Activated T-cell treated with anti-CD3 and anti-CD28 coated beads, Interleukin-2, amount 50 U/mL, for 72 hours (primary cell): Measurements from ENCODE around the gene PSME3. TPM values are rescaled to one million over a fixed set of nuclear protein-coding genes. Genes with fewer than 3 reads are reported as not detected.

ENCODE experiments used
- ATAC-seq, 2 donors: fragments of 150-1000 bp; cut with Tn5 transposase; replicated peaks in 1 of 2; 2 replicates each; pipeline ENCODE4 v1.10.0; 2021; ENCODE audit warnings: moderate library complexity in 2 of 2, mild to moderate bottlenecking in 1 of 2
- DNase-seq, 2 donors: peaks; one replicate each; pipeline ENCODE4 v3.0.0; 2021 to 2022; ENCODE audit warnings: mixed read lengths in 1 of 2
- H3K27ac Mint-ChIP-seq: one replicate; pipeline ENCODE4 v1.8.0; 2022; ENCODE audit warnings: mild to moderate bottlenecking, moderate library complexity, mixed read lengths
- H3K27me3 Mint-ChIP-seq: one replicate; pipeline ENCODE4 v1.8.0; 2022; ENCODE audit warnings: low read depth, mixed read lengths
- H3K36me3 Mint-ChIP-seq, 2 donors: one replicate each; pipeline ENCODE4 v1.8.0; 2022; ENCODE audit warnings: mixed read lengths in 2 of 2, mild to moderate bottlenecking in 1 of 2; ENCODE audit not compliant: insufficient read depth in 2 of 2
- H3K4me1 Mint-ChIP-seq: one replicate; pipeline ENCODE4 v1.8.0; 2022; ENCODE audit warnings: low read depth, mixed read lengths
- H3K4me3 Mint-ChIP-seq, 2 donors: one replicate each; pipeline ENCODE4 v1.8.0; 2022; ENCODE audit warnings: mild to moderate bottlenecking in 2 of 2, mixed read lengths in 2 of 2, moderate library complexity in 2 of 2
- H3K9me3 Mint-ChIP-seq, 2 donors: one replicate each; pipeline ENCODE4 v1.8.0; 2022; ENCODE audit warnings: mixed read lengths in 2 of 2
- total RNA-seq, 2 donors: library from RNA; stranded (reverse); gene quantifications; one replicate each; pipeline ENCODE4 v1.2.3, GENCODE V29; 2022

The PSME3 gene
- total RNA-seq = 10 to 100 TPM; 87.4 to 91.2 TPM

DNA sequence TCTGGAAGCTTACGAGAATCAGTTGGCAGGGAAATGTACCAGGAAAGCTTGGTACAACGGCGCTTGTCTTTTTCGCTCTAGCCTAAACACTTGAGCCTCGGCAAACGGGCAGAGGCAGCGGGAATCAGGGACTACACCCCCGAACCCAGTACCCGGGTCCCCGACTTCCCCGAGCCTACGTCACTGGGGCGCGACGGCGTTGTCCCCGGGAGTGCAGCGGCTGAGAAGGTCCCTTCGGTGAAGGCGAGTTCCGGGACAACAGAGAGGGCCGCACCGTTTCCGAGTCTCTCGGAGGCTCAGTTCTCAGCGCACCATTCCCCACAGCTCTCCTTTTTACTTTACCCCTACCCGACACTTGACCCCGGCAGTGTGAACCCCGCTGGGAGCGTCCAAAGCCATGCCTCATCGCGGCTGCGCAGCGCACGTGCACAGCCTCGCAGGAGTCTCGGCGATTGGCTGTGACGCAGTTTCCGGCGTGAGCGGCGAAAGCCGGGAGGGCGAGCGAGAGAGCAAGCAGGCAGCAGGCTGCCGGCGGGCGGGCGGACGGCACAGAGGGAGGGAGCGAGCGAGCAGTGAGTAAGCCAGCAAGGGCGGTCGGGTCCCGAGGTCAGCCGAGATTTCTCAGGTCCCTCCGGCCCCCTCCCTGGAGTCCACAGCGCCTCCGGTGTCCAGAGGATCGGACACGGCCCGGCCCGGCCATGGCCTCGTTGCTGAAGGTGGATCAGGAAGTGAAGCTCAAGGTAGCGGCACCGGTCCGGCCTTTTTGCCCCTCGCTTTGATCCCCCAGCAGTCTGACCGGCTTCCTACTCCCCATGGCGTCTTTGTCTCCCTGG, at the start of gene PSME3:
Gene PSME3, plus strand, starts transcription at position 464 of the 833 bp plus-strand sequence. Its CDS starts 235 bp downstream, at position 699.
- Mint-ChIP-seq H3K9me3 (no peaks in the 10 kb centered on the region), H3K36me3 (peaks cover 3 to 13% of the 10 kb centered on the region in 2 donors), H3K27me3 (peaks cover 1% of the 10 kb centered on the region), H3K4me1 (peaks cover 39% of the 10 kb centered on the region), H3K27ac (peak within 1 kb of the TSS; percentile 93), H3K4me3 (peak within 1 kb of the TSS; percentile 90 to 92)
- ATAC-seq = peak; percentile 94 to 95
- peak; percentile 91 to 94 for DNase-seq

GRCh38 chr17:42783791-42784138, 49.4 kb upstream of the PSME3 start:
- no peak overlapping the region for H3K27ac Mint-ChIP-seq
- H3K9me3 Mint-ChIP-seq = no peaks in the 10 kb centered on the region
- ATAC-seq (no peak), DNase-seq (no peak)
- H3K36me3 Mint-ChIP-seq = peaks cover 0 to 2% of the 10 kb centered on the region in 2 donors
- peaks cover 70% of the 10 kb centered on the region for H3K27me3 Mint-ChIP-seq
- peaks cover 38% of the 10 kb centered on the region for H3K4me1 Mint-ChIP-seq
- no peak overlapping the region for H3K4me3 Mint-ChIP-seq

DNA sequence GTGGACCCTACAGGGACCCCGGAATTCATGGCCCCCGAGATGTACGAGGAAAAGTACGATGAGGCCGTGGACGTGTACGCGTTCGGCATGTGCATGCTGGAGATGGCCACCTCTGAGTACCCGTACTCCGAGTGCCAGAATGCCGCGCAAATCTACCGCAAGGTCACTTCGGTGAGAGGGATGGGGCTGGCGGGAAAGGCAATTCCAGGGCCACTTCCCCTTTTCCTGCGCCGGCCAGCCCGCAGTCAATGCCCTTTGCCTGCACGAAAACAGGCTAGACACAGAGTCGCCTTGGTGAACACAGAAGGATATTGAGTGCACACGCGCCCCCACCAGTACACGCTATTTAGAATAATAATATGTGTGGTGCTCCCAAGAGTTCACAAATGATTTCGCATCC, 48.8 kb upstream of the PSME3 start:
- peak in 1 of 2 donors; percentile 10 for ATAC-seq
- no peak overlapping the region for H3K27ac Mint-ChIP-seq
- H3K27me3 Mint-ChIP-seq = peaks cover 75% of the 10 kb centered on the region
- peaks cover 0 to 2% of the 10 kb centered on the region in 2 donors for H3K36me3 Mint-ChIP-seq
- no peak for DNase-seq
- peak overlapping the region in 1 of 2 donors; percentile 19 for H3K4me3 Mint-ChIP-seq
- peaks cover 36% of the 10 kb centered on the region for H3K4me1 Mint-ChIP-seq
- no peaks in the 10 kb centered on the region for H3K9me3 Mint-ChIP-seq

GRCh38 chr17:42784811-42785592, 48.2 kb upstream of the PSME3 start:
- Mint-ChIP-seq H3K4me1 (peaks cover 31% of the 10 kb centered on the region), H3K4me3 (peak overlapping the region in 1 of 2 donors; percentile 19)

GRCh38 chr17:42787266-42787665, 45.9 kb upstream of the PSME3 start:
- Mint-ChIP-seq H3K27me3 (peaks cover 74% of the 10 kb centered on the region), H3K4me3 (no peak overlapping the region), H3K4me1 (peaks cover 23% of the 10 kb centered on the region), H3K27ac (no peak overlapping the region), H3K9me3 (no peaks in the 10 kb centered on the region), H3K36me3 (peaks cover 0 to 2% of the 10 kb centered on the region in 2 donors)
- ATAC-seq (no peak), DNase-seq (no peak)

More at GRCh38 chr17:42784811-42785592, 48.2 kb upstream of the PSME3 start:
- Mint-ChIP-seq H3K36me3 (peaks cover 0 to 2% of the 10 kb centered on the region in 2 donors), H3K27me3 (peaks cover 78% of the 10 kb centered on the region), H3K27ac (no peak overlapping the region), H3K9me3 (no peaks in the 10 kb centered on the region)
- ATAC-seq (peak; percentile 36 to 38), DNase-seq (no peak)

GRCh38 chr17:42791948-42792347, 41.2 kb upstream of the PSME3 start:
- Mint-ChIP-seq H3K36me3 (no peaks in the 10 kb centered on the region), H3K9me3 (no peaks in the 10 kb centered on the region), H3K27ac (no peak overlapping the region), H3K4me1 (peaks cover 8% of the 10 kb centered on the region), H3K4me3 (no peak overlapping the region), H3K27me3 (peaks cover 31% of the 10 kb centered on the region)
- DNase-seq = no peak
- no peak for ATAC-seq

- Mint-ChIP-seq H3K4me1 (peaks cover 12% of the 10 kb centered on the region), H3K27ac (no peak overlapping the region), H3K9me3 (no peaks in the 10 kb centered on the region), H3K36me3 (no peaks in the 10 kb centered on the region), H3K4me3 (no peak overlapping the region), H3K27me3 (peaks cover 25% of the 10 kb centered on the region)
- ATAC-seq = no peak
- no peak for DNase-seq
These were observed 40.7 kb upstream of the PSME3 start for GRCh38 chr17:42792545-42792944.

DNA sequence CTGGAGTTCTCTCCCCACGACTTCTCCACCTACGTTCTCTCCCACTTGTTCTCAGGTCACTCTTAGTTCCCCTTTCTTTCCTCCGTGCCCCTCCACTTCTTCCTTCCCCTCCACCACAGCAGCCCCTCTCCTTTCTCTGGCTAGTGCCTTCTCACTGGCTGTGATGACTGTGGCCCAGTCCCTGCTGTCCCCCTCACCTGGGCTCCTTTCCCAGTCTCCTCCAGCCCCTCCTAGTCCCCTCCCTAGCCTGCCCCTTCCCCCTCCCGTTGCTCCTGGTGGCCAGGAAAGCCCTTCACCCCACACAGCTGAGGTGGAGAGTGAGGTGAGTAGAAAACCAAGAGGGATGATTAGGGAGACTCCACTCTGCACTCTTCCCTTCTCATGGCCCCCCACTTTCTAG, 38.1 kb upstream of the PSME3 start:
- H3K27me3 Mint-ChIP-seq = peaks cover 5% of the 10 kb centered on the region
- peaks cover 27% of the 10 kb centered on the region for H3K4me1 Mint-ChIP-seq
- peaks cover 0 to 4% of the 10 kb centered on the region in 2 donors for H3K36me3 Mint-ChIP-seq
- peaks cover 0 to 2% of the 10 kb centered on the region in 2 donors for H3K9me3 Mint-ChIP-seq
- H3K4me3 Mint-ChIP-seq = no peak overlapping the region
- no peak for DNase-seq
- ATAC-seq = no peak
- H3K27ac Mint-ChIP-seq = no peak overlapping the region

DNA sequence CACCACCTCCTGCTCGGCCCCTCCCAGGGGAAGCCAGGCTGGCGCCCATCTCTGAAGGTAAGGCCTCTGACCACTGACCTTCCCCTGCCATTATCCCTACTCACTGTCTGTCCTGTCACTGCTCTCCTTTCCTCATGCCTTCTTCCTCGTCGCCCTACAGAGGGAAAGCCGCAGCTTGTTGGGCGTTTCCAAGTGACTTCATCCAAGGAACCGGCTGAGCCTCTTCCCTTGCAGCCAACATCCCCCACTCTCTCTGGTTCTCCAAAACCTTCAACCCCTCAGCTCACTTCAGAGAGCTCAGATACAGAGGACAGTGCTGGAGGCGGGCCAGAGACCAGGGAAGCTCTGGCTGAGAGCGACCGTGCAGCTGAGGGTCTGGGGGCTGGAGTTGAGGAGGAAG, 37.7 kb upstream of the PSME3 start:
- Mint-ChIP-seq H3K27me3 (peaks cover under 1% of the 10 kb centered on the region), H3K4me3 (no peak overlapping the region), H3K9me3 (peaks cover 0 to 2% of the 10 kb centered on the region in 2 donors), H3K27ac (no peak overlapping the region), H3K4me1 (peaks cover 27% of the 10 kb centered on the region), H3K36me3 (peaks cover 0 to 4% of the 10 kb centered on the region in 2 donors)
- no peak for DNase-seq
- ATAC-seq = no peak

DNA sequence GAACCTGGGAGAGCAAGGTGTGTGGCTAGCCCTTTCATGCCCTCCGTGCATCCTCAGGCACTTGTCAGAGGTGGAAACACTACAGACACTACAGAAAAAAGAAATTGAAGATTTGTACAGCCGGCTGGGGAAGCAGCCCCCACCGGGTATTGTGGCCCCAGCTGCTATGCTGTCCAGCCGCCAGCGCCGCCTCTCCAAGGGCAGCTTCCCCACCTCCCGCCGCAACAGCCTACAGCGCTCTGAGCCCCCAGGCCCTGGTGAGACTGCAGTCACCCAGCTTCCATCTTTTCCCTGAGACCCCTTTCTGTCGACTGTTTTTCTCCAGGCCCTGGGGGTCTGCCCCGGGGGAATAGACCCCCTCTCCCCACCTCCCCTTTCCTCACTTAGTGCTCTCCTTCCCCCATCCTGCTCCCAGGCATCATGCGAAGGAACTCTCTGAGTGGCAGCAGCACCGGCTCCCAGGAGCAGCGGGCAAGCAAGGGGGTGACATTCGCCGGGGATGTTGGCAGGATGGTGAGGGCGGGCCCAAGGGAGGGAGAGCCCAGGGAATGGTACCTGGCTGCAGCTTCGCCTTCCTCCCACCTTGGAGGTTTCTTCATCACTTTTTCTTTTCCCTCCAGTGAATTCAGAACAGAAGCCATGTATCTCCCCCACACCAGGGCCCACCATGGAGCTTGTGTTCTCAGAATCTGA, 37.0 kb upstream of the PSME3 start:
- no peak overlapping the region for H3K4me3 Mint-ChIP-seq

GRCh38 chr17:42797067-42798007, 35.9 kb upstream of the PSME3 start:
- Mint-ChIP-seq H3K9me3 (peaks cover 0 to 2% of the 10 kb centered on the region in 2 donors), H3K4me3 (peak overlapping the region; percentile 91 to 95), H3K27ac (no peak overlapping the region), H3K27me3 (no peaks in the 10 kb centered on the region), H3K4me1 (peaks cover 27% of the 10 kb centered on the region), H3K36me3 (peaks cover 0 to 4% of the 10 kb centered on the region in 2 donors)
- no peak for ATAC-seq
- DNase-seq = no peak

More for the DNA sequence above, 37.0 kb upstream of the PSME3 start:
- H3K27me3 Mint-ChIP-seq = no peaks in the 10 kb centered on the region
- H3K36me3 Mint-ChIP-seq = peaks cover 0 to 4% of the 10 kb centered on the region in 2 donors
- DNase-seq = no peak
- no peak for ATAC-seq
- peaks cover 27% of the 10 kb centered on the region for H3K4me1 Mint-ChIP-seq
- no peak overlapping the region for H3K27ac Mint-ChIP-seq
- H3K9me3 Mint-ChIP-seq = peaks cover 0 to 2% of the 10 kb centered on the region in 2 donors

GRCh38 chr17:42798011-42798382, 35.2 kb upstream of the PSME3 start:
- DNase-seq = no peak
- peaks cover 0 to 2% of the 10 kb centered on the region in 2 donors for H3K9me3 Mint-ChIP-seq
- H3K4me3 Mint-ChIP-seq = peak overlapping the region; percentile 91 to 95
- peak overlapping the region; percentile 44 for H3K27ac Mint-ChIP-seq
- H3K36me3 Mint-ChIP-seq = peaks cover 0 to 4% of the 10 kb centered on the region in 2 donors
- ATAC-seq = no peak
- no peaks in the 10 kb centered on the region for H3K27me3 Mint-ChIP-seq
- H3K4me1 Mint-ChIP-seq = peaks cover 27% of the 10 kb centered on the region
